SK-N-SH (cell line): ENCODE data around the gene FBLN7. TPM values are rescaled to one million over a fixed set of nuclear protein-coding genes. Genes with fewer than 3 reads are reported as not detected.

Experiments used
- CTCF ChIA-PET: fragments of 300-600, 350-600 bp; formaldehyde crosslinking; extraction: SDS; loops from one replicate; lab custom pipeline; 2021; lab: Yijun Ruan, JAX
- POLR2A ChIA-PET: fragments of 350-600 bp; sonication (Branson Sonifier 250); formaldehyde crosslinking; extraction: SDS; loops from one replicate; lab custom pipeline; 2020; ENCODE audit warnings: antibody characterized with exemption, inconsistent platforms; lab: Yijun Ruan, JAX
- DNase-seq: peaks from one replicate; pipeline ENCODE4 v3.0.0; 2012
- H2AFZ ChIP-seq: fragments of 200-600 bp; sonication (generic); 2 replicates; pipeline ENCODE4 v1.8.1; 2016; ENCODE audit warnings: antibody characterized with exemption, mild to moderate bottlenecking, low read depth
- H3F3A ChIP-seq: fragments of 200-600 bp; sonication (generic); replicated peaks from 2 replicates; pipeline ENCODE3; 2016; ENCODE audit warnings: antibody characterized with exemption, mild to moderate bottlenecking; ENCODE audit not compliant: insufficient read depth
- H3K27ac ChIP-seq, 2 experiments: fragments of 200-500 bp in 1 of 2; fragments of 200-600 bp in 1 of 2; sonication (Bioruptor generic) in 1 of 2; sonication (generic), shearing (Covaris generic) in 1 of 2; 2 replicates each; pipeline versions ENCODE4 v1.5.1 to v1.6.1; 2014 to 2016; ENCODE audit warnings: low read depth in 2 of 2, inconsistent platforms in 1 of 2, low read length in 1 of 2, mild to moderate bottlenecking in 1 of 2, mixed read lengths in 1 of 2
- H3K27me3 ChIP-seq: fragments of 200-600 bp; sonication (generic), shearing (Covaris generic); 2 replicates; pipeline ENCODE4 v1.6.1; 2016; ENCODE audit warnings: mixed run types; ENCODE audit not compliant: insufficient read depth
- H3K36me3 ChIP-seq, 2 experiments: fragments of 200-500 bp in 1 of 2; fragments of 200-600 bp in 1 of 2; sonication (Bioruptor generic) in 1 of 2; sonication (generic) in 1 of 2; replicated peaks in 1 of 2; 2 replicates each; pipeline versions ENCODE3 to v1.5.1; 2014 to 2016; ENCODE audit warnings: low read length in 1 of 2, mild to moderate bottlenecking in 1 of 2; ENCODE audit not compliant: insufficient read depth in 2 of 2, control insufficient read depth in 1 of 2
- H3K4me1 ChIP-seq, 2 experiments: fragments of 200-500 bp in 1 of 2; fragments of 200-600 bp in 1 of 2; sonication (Bioruptor generic) in 1 of 2; sonication (generic), shearing (Covaris generic) in 1 of 2; 2 replicates each; pipeline versions ENCODE4 v1.5.1 to v1.6.1; 2014 to 2016; ENCODE audit warnings: low read depth in 1 of 2, low read length in 1 of 2, mixed run types in 1 of 2; ENCODE audit not compliant: insufficient read depth in 2 of 2, control insufficient read depth in 1 of 2
- H3K4me2 ChIP-seq: fragments of 200-600 bp; sonication (generic), shearing (Covaris generic); 2 replicates; pipeline ENCODE4 v1.6.1; 2017; ENCODE audit warnings: mixed run types
- H3K4me3 ChIP-seq, 2 experiments: fragments of 200-500 bp in 1 of 2; fragments of 200-600 bp in 1 of 2; sonication (Bioruptor generic) in 1 of 2; sonication (generic), shearing (Covaris generic) in 1 of 2; 2 replicates each; pipeline versions ENCODE4 v1.5.1 to v1.8.1; 2014 to 2016; ENCODE audit warnings: low read depth in 2 of 2, inconsistent platforms in 1 of 2, low read length in 1 of 2, mild to moderate bottlenecking in 1 of 2, mixed read lengths in 1 of 2, moderate library complexity in 1 of 2
- H3K79me2 ChIP-seq: fragments of 200-600 bp; sonication (generic); 2 replicates; pipeline ENCODE4 v1.8.1; 2017; ENCODE audit warnings: mild to moderate bottlenecking; ENCODE audit not compliant: insufficient read depth
- H3K9ac ChIP-seq: fragments of 200-600 bp; sonication (generic); 2 replicates; pipeline ENCODE4 v1.6.1; 2017; ENCODE audit warnings: mixed run types
- H3K9me2 ChIP-seq: fragments of 200-600 bp; sonication (generic); 2 replicates; pipeline ENCODE4 v1.6.1; 2017; ENCODE audit warnings: mixed run types
- H3K9me3 ChIP-seq: fragments of 200-600 bp; sonication (generic); 2 replicates; pipeline ENCODE4 v1.6.1; 2017; ENCODE audit warnings: mixed run types, mild to moderate bottlenecking, moderate library complexity
- H4K20me1 ChIP-seq: fragments of 200-600 bp; sonication (generic); 2 replicates; pipeline ENCODE4 v1.6.1; 2017; ENCODE audit warnings: mild to moderate bottlenecking, mixed run types; ENCODE audit not compliant: insufficient read depth
- EZH2phosphoT487 ChIP-seq: fragments of 200-600 bp; sonication (generic); IDR thresholded peaks from 2 replicates; pipeline ENCODE4 v1.6.1; 2017; ENCODE audit warnings: low read depth, mixed run types, mild to moderate bottlenecking, antibody characterized with exemption, moderate library complexity, borderline replicate concordance
- GABPA ChIP-seq: IDR thresholded peaks from 2 replicates; pipeline ENCODE4 v1.4.0; 2012; ENCODE audit warnings: low read depth, mild to moderate bottlenecking
- GATA2 ChIP-seq: sonication (generic); formaldehyde crosslinking; IDR thresholded peaks from 2 replicates; pipeline ENCODE4 v1.5.0; 2020; ENCODE audit warnings: mild to moderate bottlenecking, missing genetic modification reagents
- IRF3 ChIP-seq: fragments of 150-350 bp; IDR thresholded peaks from 2 replicates; pipeline ENCODE4 v1.6.1; 2016; ENCODE audit warnings: mild to moderate bottlenecking, low read depth, low read length
- JUND ChIP-seq: IDR thresholded peaks from 2 replicates; pipeline ENCODE4 v1.4.0; 2012
- MXI1 ChIP-seq: IDR thresholded peaks from 2 replicates; pipeline ENCODE4 v1.6.1; 2012; ENCODE audit warnings: mild to moderate bottlenecking, low read depth, low read length, improper control_type of control experiment
- NFIC ChIP-seq: IDR thresholded peaks from 2 replicates; pipeline ENCODE4 v1.4.0; 2012; ENCODE audit warnings: borderline replicate concordance
- NRF1 ChIP-seq: IDR thresholded peaks from 2 replicates; pipeline ENCODE4 v1.6.1; 2012; ENCODE audit warnings: low read depth, mild to moderate bottlenecking, low read length
- POLR2AphosphoS5 ChIP-seq: IDR thresholded peaks from 2 replicates; pipeline ENCODE4 v1.6.1; 2012; ENCODE audit warnings: low read depth, low read length
- SIN3A ChIP-seq: IDR thresholded peaks from 2 replicates; pipeline ENCODE4 v1.6.1; 2012; ENCODE audit warnings: low read depth, mild to moderate bottlenecking, low read length, moderate library complexity, borderline replicate concordance
- SMC3 ChIP-seq: IDR thresholded peaks from 2 replicates; pipeline ENCODE4 v1.6.1; 2012; ENCODE audit warnings: low read depth, low read length, improper control_type of control experiment
- USF2 ChIP-seq: fragments of 150-350 bp; IDR thresholded peaks from 2 replicates; pipeline ENCODE4 v1.6.1; 2017; ENCODE audit warnings: antibody characterized with exemption, low read length, low read depth, borderline replicate concordance
- YY1 ChIP-seq: IDR thresholded peaks from 2 replicates; pipeline ENCODE4 v1.4.0; 2012; ENCODE audit warnings: low read depth, mild to moderate bottlenecking
- WGBS: methylation state at CpG from one replicate; pipeline ENCODE4 v1.1.6; 2017; ENCODE audit warnings: low lambda C conversion rate; 5-methylcytosine and 5-hydroxymethylcytosine counted together
- polyA plus RNA-seq, 3 experiments: library from polyadenylated mRNA; depleted of rRNA; stranded (reverse); fragments of >200 nt; gene quantifications; 2 replicates each; pipeline ENCODE4 v1.2.3, GENCODE V29; 2012
- TF ChIP-seq, protein P1 (sequence below): IDR thresholded peaks from 2 replicates; pipeline ENCODE4 v1.4.0; 2012; ENCODE audit warnings: low read depth, borderline replicate concordance
- TF ChIP-seq, protein P2 (sequence below): IDR thresholded peaks from 2 replicates; pipeline ENCODE4 v1.4.0; 2012; ENCODE audit warnings: low read depth, borderline replicate concordance

FBLN7 gene
- polyA plus RNA-seq, 1 of the 3 experiments (the other 2 are of a cell fraction): 4.4 TPM

DNA sequence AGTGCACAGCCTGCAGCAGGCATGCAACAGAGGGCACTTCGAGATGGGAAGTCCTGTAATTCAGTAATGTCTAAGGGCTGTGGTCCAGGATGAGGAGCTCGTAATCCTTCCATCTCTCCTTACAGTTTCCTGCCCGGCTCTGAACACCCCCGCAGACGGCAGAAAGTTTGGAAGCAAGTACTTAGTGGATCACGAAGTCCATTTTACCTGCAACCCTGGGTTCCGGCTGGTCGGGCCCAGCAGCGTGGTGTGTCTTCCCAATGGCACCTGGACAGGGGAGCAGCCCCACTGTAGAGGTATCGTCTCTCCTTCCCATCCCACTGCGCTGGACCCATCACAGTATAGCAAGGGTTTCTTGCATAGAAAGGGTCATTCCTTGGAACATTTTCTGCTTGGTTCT, 26.7 kb downstream of the FBLN7 start:
- Histone ChIP-seq H3K4me2 (no peak overlapping the region), H3K79me2 (no peaks in the 10 kb centered on the region), H3K9me3 (no peaks in the 10 kb centered on the region), H3K4me3 (no peak overlapping the region), H3K4me1 (no peaks in the 10 kb centered on the region; a peak in 1 of 4 replicates), H2AFZ (no peak overlapping the region), H4K20me1 (no peaks in the 10 kb centered on the region), H3F3A (no peaks in the 10 kb centered on the region), H3K27me3 (no peaks in the 10 kb centered on the region), H3K9ac (no peak overlapping the region), H3K27ac (no peak overlapping the region), H3K36me3 (no peaks in the 10 kb centered on the region), H3K9me2 (no peaks in the 10 kb centered on the region)
- DNase-seq: no peak
- TF ChIP-seq POLR2AphosphoS5 (no peak), IRF3 (no peak)
- 88% methylated on average over 9 of the region's 11 CpGs for WGBS
- ChIA-PET CTCF (no interaction called here), POLR2A (no interaction called here)

DNA sequence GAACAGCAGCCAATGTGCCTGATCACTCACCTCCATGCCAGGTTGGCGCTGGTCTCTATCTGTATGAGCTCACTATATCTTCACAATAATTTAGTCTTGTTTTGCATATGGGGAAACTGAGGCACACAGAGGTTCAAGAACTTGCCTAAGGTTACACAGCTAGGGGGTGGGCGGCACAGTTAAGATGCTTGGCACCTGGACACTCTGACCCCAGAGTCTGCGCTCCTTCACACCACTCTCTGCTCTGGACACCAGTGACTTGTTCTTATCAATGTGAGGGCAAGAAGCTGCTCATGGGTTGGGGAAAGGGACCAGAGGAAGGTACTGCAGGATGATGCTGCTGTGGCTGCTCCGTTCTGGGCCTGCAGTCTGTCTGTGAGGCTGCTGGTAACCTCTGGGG, 27.1 kb downstream of the FBLN7 start:
- no peaks in the 10 kb centered on the region for H3F3A ChIP-seq
- 89% methylated on average over 4 of the region's 4 CpGs for WGBS
- H3K4me3 ChIP-seq: no peak overlapping the region
- H3K27me3 ChIP-seq: no peaks in the 10 kb centered on the region
- no peak overlapping the region for H3K4me2 ChIP-seq
- no peaks in the 10 kb centered on the region for H4K20me1 ChIP-seq
- H3K4me1 ChIP-seq: no peaks in the 10 kb centered on the region; a peak in 1 of 4 replicates
- POLR2A ChIA-PET: no interaction called here
- no peak overlapping the region for H3K9ac ChIP-seq
- no peak for DNase-seq
- no peaks in the 10 kb centered on the region for H3K36me3 ChIP-seq
- CTCF ChIA-PET: no interaction called here
- no peak overlapping the region for H3K27ac ChIP-seq
- TF ChIP-seq JUND: no peak
- no peak for TF ChIP-seq SIN3A
- TF ChIP-seq, protein P1, sequence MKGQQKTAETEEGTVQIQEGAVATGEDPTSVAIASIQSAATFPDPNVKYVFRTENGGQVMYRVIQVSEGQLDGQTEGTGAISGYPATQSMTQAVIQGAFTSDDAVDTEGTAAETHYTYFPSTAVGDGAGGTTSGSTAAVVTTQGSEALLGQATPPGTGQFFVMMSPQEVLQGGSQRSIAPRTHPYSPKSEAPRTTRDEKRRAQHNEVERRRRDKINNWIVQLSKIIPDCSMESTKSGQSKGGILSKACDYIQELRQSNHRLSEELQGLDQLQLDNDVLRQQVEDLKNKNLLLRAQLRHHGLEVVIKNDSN: no peak
- TF ChIP-seq USF2: no peak
- TF ChIP-seq IRF3: no peak
- no peak for TF ChIP-seq YY1
- no peak for TF ChIP-seq GABPA
- TF ChIP-seq, protein P2, sequence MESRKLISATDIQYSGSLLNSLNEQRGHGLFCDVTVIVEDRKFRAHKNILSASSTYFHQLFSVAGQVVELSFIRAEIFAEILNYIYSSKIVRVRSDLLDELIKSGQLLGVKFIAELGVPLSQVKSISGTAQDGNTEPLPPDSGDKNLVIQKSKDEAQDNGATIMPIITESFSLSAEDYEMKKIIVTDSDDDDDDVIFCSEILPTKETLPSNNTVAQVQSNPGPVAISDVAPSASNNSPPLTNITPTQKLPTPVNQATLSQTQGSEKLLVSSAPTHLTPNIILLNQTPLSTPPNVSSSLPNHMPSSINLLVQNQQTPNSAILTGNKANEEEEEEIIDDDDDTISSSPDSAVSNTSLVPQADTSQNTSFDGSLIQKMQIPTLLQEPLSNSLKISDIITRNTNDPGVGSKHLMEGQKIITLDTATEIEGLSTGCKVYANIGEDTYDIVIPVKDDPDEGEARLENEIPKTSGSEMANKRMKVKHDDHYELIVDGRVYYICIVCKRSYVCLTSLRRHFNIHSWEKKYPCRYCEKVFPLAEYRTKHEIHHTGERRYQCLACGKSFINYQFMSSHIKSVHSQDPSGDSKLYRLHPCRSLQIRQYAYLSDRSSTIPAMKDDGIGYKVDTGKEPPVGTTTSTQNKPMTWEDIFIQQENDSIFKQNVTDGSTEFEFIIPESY: no peak
- no peak for TF ChIP-seq EZH2phosphoT487
- TF ChIP-seq POLR2AphosphoS5: no peak
- no peak for TF ChIP-seq NRF1
- TF ChIP-seq GATA2 (CRISPR knock-in tag): no peak
- TF ChIP-seq MXI1: no peak
- TF ChIP-seq NFIC: no peak
- TF ChIP-seq SMC3: no peak
- H2AFZ ChIP-seq: no peak overlapping the region
- no peaks in the 10 kb centered on the region for H3K9me2 ChIP-seq
- no peaks in the 10 kb centered on the region for H3K9me3 ChIP-seq
- no peaks in the 10 kb centered on the region for H3K79me2 ChIP-seq
